ENCODE results near the gene CABP4. TPM values are rescaled to one million over a fixed set of nuclear protein-coding genes. Genes with fewer than 3 reads are reported as not detected.
"Not testable (repeated sequence)": the region's sequence is repeated elsewhere in the genome, so short reads cannot be mapped to it uniquely, and the experiment has no call there.

CABP4 gene
- total RNA-seq, 1 donor from 2014 or later: 3.2 TPM

DNA sequence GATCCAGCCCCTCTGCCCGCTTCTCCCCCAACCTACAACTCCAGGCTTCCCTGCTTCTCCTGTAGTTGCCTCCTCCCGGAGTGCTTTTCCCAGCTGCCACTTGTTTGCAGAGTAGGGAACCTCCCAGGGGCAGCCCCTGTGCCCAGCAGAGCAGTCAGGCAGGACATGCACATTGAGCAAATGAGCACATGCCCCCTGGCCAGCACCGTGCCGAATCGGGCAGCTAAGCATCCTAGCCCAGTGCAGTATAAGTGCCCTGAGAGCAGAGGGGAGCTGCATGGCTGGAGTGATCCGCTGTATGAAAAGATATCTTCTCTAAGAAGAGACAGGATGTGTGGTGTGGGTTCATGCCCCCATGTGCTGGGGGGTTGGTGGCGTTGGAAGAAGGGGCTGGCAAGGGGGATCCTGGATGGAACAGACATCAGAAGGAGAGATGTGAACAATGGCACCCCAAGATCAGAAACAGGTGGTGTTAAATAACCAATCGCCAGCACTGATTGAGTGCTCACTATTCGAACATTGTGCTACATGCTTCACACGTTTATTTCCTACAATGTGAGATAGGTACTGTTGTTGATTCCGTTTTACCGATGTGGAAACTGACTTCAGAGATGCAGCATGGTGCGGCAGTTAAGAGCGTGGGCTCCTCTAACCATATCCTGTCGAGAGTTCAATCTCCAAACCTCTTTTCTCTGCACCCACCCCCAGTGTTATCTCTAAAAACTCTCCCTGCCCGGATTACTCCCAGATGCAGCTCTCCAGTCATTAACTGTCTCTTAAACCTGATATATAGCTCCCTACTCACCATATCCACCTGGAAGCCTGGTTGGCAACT lies 28.9 kb downstream of the CABP4 start:
- ATAC-seq (no peak), DNase-seq (no peak)
- peak overlapping the region; percentile 62 for H3K4me3 ChIP-seq

DNA sequence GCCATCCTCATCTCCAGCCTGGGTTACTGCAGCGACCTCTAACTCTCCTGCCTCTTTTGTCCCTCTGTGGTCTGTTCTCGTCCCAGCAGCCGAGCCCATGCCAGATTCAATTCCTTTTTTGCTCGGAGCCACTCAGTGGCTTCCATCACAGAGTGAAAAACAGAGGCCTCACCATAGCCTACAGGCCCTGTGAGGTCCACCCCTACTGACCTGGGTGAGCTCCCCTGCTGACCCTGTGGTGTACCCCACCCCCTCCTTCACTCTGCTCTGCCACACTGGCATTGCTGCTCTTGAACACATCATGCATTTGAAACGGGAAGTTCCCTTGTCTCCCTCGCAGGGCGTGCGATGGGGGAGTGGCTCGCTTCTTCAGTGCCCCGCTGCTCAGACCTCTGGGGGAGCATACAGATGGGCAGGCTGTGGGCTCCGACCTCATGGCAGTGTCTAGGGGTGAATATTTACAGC lies 29.7 kb downstream of the CABP4 start:
- ATAC-seq (no peak), DNase-seq (no peak)
- no peaks in the 10 kb centered on the region for H3K27me3 ChIP-seq
- TF ChIP-seq, protein P1, sequence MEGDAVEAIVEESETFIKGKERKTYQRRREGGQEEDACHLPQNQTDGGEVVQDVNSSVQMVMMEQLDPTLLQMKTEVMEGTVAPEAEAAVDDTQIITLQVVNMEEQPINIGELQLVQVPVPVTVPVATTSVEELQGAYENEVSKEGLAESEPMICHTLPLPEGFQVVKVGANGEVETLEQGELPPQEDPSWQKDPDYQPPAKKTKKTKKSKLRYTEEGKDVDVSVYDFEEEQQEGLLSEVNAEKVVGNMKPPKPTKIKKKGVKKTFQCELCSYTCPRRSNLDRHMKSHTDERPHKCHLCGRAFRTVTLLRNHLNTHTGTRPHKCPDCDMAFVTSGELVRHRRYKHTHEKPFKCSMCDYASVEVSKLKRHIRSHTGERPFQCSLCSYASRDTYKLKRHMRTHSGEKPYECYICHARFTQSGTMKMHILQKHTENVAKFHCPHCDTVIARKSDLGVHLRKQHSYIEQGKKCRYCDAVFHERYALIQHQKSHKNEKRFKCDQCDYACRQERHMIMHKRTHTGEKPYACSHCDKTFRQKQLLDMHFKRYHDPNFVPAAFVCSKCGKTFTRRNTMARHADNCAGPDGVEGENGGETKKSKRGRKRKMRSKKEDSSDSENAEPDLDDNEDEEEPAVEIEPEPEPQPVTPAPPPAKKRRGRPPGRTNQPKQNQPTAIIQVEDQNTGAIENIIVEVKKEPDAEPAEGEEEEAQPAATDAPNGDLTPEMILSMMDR (IDR thresholded peaks at IDR 0.05): no peak
- H3K27ac ChIP-seq: no peak overlapping the region
- no peaks in the 10 kb centered on the region for H3K9me3 ChIP-seq
- H3K4me1 ChIP-seq: peaks cover 36% of the 10 kb centered on the region
- intact Hi-C loops (cut with DNase I): no loop called here
- no peak overlapping the region for H3K4me3 ChIP-seq
- peaks cover 28% of the 10 kb centered on the region for H3K36me3 ChIP-seq

More for the DNA sequence above, 28.9 kb downstream of the CABP4 start:
- no peaks in the 10 kb centered on the region for H3K9me3 ChIP-seq
- intact Hi-C loops (cut with DNase I): no loop called here
- H3K36me3 ChIP-seq: peaks cover 19% of the 10 kb centered on the region
- peak overlapping the region; percentile 88 for H3K27ac ChIP-seq
- TF ChIP-seq, protein P1 (IDR thresholded peaks at IDR 0.05): no peak
- H3K27me3 ChIP-seq: no peaks in the 10 kb centered on the region
- peaks cover 36% of the 10 kb centered on the region for H3K4me1 ChIP-seq

DNA sequence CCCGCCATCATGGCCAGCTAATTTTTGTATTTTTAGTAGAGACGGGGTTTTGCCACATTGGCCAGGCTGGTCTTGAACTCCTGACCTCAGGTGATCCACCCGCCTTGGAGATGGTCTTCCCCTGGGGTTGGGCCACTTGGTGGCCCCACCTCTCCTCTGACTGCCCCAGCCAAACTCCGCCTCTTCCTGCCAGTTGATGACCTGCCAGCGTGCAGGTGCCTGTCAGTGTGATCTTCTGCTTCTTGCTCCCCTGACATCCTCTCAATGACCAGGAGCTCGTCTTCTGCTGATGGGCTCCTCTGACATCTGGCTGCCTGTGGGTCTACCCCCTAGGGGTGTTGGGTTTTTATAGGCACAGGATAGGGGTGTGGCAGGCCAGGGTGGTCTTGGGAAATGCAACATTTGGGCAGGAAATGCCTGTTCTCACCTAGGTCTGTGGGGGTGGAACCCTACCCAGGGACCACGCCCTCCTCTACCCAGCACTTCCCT lies 30.8 kb downstream of the CABP4 start:
- intact Hi-C loops (cut with DNase I); H3K27ac ChIP-seq; H3K4me3 ChIP-seq; H3K27me3 ChIP-seq; ATAC-seq; H3K9me3 ChIP-seq; DNase-seq: not testable (repeated sequence)
- peaks cover 38% of the 10 kb centered on the region for H3K36me3 ChIP-seq
- H3K4me1 ChIP-seq: peaks cover 36% of the 10 kb centered on the region

DNA sequence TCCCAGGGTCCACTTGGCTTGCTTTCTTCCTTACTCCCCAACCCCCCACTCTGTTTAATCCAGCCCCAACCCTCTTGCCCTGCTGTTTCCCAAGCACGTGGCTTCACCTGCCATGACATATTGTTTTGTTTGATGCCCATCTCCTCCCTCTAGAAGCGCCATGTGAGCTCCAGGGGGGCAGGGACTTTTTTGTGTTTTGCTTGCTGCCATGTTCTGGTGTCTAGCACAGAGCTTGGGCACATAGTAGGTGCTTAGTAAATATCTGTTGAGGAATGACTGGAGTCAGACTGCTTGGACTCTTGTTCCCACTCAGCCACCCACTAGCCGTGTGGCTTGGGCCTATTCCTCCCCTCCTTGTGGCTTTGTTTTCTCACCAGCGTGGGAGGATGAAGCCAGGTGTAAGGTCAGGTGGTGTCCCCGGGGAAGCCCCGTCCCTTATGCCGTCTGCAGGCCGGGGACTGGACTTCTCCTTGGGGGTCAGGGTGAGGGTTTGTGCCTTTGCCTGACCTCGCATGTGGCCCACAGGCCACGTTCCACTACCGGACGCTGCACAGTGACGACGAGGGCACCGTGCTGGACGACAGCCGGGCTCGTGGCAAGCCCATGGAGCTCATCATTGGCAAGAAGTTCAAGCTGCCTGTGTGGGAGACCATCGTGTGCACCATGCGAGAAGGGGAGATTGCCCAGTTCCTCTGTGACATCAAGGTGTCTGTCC lies 31.5 kb downstream of the CABP4 start:
- TF ChIP-seq, protein P1 (IDR thresholded peaks at IDR 0.05): no peak
- peaks cover 36% of the 10 kb centered on the region for H3K4me1 ChIP-seq
- peaks cover 42% of the 10 kb centered on the region for H3K36me3 ChIP-seq
- no peak overlapping the region for H3K27ac ChIP-seq
- ATAC-seq: no peak
- DNase-seq: no peak
- H3K4me3 ChIP-seq: no peak overlapping the region
- intact Hi-C loops (cut with DNase I): no loop called here
- H3K9me3 ChIP-seq: no peaks in the 10 kb centered on the region
- no peaks in the 10 kb centered on the region for H3K27me3 ChIP-seq

DNA sequence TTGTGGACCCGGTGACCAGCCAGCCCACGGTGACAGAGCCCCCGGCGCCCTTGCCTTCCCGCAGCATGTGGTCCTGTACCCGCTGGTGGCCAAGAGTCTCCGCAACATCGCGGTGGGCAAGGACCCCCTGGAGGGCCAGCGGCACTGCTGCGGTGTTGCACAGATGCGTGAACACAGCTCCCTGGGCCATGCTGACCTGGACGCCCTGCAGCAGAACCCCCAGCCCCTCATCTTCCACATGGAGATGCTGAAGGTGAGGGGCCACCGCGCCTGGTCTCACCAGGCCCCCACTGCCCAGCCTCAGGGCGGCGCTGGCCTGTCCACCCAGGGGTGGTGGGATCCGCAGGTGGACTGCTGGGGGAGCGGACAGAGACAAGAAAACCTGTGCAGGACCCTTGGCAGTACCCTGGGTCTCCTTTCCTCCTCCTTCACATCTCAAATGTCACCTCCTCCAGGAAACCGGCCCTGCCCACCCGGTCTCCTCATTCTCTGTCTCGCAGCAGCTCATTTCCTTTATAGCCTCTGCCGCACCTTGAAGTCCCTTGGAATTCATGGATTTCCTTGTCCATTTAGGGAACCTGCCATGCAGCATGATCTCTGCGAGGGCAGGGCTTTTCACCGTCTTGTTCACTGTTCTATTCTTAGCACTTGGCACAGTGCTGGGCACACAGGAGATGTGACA lies 34.2 kb downstream of the CABP4 start:
- TF ChIP-seq, protein P1 (IDR thresholded peaks at IDR 0.05): no peak
- peaks cover 60% of the 10 kb centered on the region for H3K36me3 ChIP-seq
- no peak overlapping the region for H3K27ac ChIP-seq
- no peak for ATAC-seq
- H3K4me1 ChIP-seq: peaks cover 19% of the 10 kb centered on the region
- no peak for DNase-seq
- no peaks in the 10 kb centered on the region for H3K9me3 ChIP-seq
- H3K4me3 ChIP-seq: no peak overlapping the region
- intact Hi-C loops (cut with DNase I): no loop called here
- no peaks in the 10 kb centered on the region for H3K27me3 ChIP-seq
